ENCODE results near the gene CXorf58.

- no peak for TF ChIP-seq CTCF (IDR thresholded peaks at IDR 0.05; ENCODE audit: insufficient read depth, low read length)
- no peak for TF ChIP-seq GABPA (IDR thresholded peaks at IDR 0.05; ENCODE audit: low read depth)
- TF ChIP-seq POLR2AphosphoS5 (IDR thresholded peaks at IDR 0.05; ENCODE audit: low read depth): no peak
- TF ChIP-seq SPI1 (IDR thresholded peaks at IDR 0.05; ENCODE audit: borderline replicate concordance, low read depth): no peak
Observed at GRCh38 chrX:23981222-23981621, 73.4 kb downstream of the CXorf58 start.
